ENCODE data around the gene TTC39B. TPM values are rescaled to one million over a fixed set of nuclear protein-coding genes. Genes with fewer than 3 reads are reported as not detected.

The TTC39B gene
- 9.5 and 10.9 TPM in 2 replicates for total RNA-seq (2021; fragmentation: NEBNext Ultra II Directional; extraction: Animal tissue kit (Norgen Biotek cat#: 25700))
- polyA plus RNA-seq (2011; rRNA removed) = 1.3 and 1.6 TPM in 2 replicates
- 2.1 TPM for polyA plus RNA-seq (2011; cell fraction: cytosol; rRNA removed)
- polyA plus RNA-seq (2011; cell fraction: nucleus; rRNA removed) = 3.8 TPM
- polyA plus RNA-seq (2012, experiment 1 of 2) = 4.6 to 7.9 TPM (median 5.3 TPM) in 4 replicates
- polyA plus RNA-seq (2012, experiment 2 of 2) = 0.39 TPM
- polyA plus RNA-seq (2013, experiment 1 of 2) = 4.8 TPM
- polyA plus RNA-seq (2013, experiment 2 of 2) = 5.7 TPM
- 17.7 and 22.7 TPM in 2 replicates for polyA minus RNA-seq (2011; rRNA and poly(A)+ RNA removed)
- 11.2 TPM for polyA minus RNA-seq (2011; cell fraction: cytosol; rRNA and poly(A)+ RNA removed)
- 17.5 TPM for polyA minus RNA-seq (2011; cell fraction: nucleus; rRNA and poly(A)+ RNA removed)
- long read RNA-seq, experiment 1, full-length matches to known transcripts = 2 of 8 reads
- long read RNA-seq, experiment 1, partial matches to known transcripts = 3 of 8 reads
- long read RNA-seq, experiment 1, other reads (novel, unspliced or antisense) = 3 of 8 reads
- long read RNA-seq, experiment 2, full-length matches to known transcripts = 7 of 19 reads
- long read RNA-seq, experiment 2, partial matches to known transcripts = 7 of 19 reads
- long read RNA-seq, experiment 2, other reads (novel, unspliced or antisense) = 5 of 19 reads

DNA sequence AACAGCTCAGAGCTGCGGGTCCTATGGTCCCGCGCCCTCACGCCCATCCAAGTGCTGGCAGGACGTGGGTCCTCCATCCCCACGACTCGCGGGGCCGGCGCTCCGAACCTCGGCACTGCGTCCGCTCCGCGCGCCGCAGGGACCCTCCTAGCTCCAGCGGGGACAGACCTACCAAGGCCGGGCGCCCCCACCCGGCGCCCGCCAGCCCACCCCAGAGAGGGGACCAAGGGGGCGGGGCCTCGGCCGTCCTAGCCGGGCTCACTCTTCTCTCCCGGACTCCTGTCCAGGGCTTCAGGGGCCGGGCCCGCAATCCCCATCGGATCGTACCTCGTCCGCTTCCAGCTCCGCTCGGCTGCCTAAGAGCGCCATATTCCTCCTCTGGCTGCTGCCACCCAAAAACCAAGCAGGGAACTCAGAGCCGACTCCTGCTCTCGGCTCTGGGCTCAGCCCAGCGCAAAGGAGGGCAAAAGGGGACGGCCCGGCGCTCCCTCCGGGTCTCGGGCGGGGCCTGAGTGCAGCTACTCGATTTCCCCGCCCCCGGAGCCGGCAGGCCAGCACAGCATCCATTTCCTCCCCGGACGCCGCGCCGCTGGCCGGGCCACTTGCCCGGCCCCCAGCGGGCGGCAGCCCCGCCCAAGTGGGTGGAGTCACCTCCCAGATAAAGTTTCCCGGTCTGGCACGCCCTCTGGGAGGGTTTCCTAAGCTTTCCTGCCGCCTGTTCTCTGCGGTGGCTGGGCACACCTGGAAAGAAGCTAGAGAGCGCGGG lies at the start of gene TTC39B:
Gene TTC39B (minus strand): TSS at position 460 of the 766 bp plus-strand sequence. CDS start 91 bp downstream, at position 369.
- H2BK120ac ChIP-seq (replicated peaks; ENCODE audit: low read depth, low read length) = no peak within 1 kb of the TSS
- H3K9ac ChIP-seq (replicated peaks in 1 of 4; ENCODE audit: extremely low read depth in 1 of 4, low read depth in 3 of 4, low read length in 3 of 4) = peak within 1 kb of the TSS; percentile 10 to 61 (median 54)
- H3K14ac ChIP-seq (ENCODE audit: insufficient read length) = no peak within 1 kb of the TSS
- no peak within 1 kb of the TSS for H2BK20ac ChIP-seq (ENCODE audit: low read length)
- H3K4me1 ChIP-seq (replicated peaks in 1 of 4; ENCODE audit: control insufficient read depth in 3 of 4, insufficient read depth in 4 of 4, low read length in 3 of 4) = peaks cover 0 to 7% (median 0%) of the 10 kb centered on the region in 4 experiments; a peak in 2 of 7 replicates
- POLR2A ChIA-PET (ENCODE audit: partially characterized antibody) = interaction anchor here (0.6 to 2.8 kb wide), 10 partner anchors 9 to 302 kb away, joined by 3 to 8 read pairs (median 3); no protein-coding TSS in a partner anchor
- no peaks in the 10 kb centered on the region for H3K27me3 ChIP-seq (replicated peaks in 1 of 4; ENCODE audit: control insufficient read depth in 3 of 4, extremely low read depth in 1 of 4, insufficient read depth in 3 of 4, low read length in 3 of 4)
- no peaks in the 10 kb centered on the region for H3K36me3 ChIP-seq (ENCODE audit: control insufficient read depth in 2 of 4, insufficient read depth in 4 of 4, low read length in 3 of 4)
- H3K23ac ChIP-seq (ENCODE audit: insufficient read length) = no peak within 1 kb of the TSS
- peak; percentile 82 to 98 for DNase-seq (ENCODE audit: low read depth in 1 of 2, low spot score in 2 of 2)
- WGBS, 2 experiments (ENCODE audit: extremely low coverage in 1 of 2, insufficient coverage in 1 of 2, insufficient read length in 1 of 2, insufficient replicate concordance in 2 of 2, low coverage in 1 of 2, low lambda C conversion rate in 2 of 2, missing lambda C conversion rate in 1 of 2) = 1% methylated on average over 44 of the region's 67 CpGs; no CpG with 5 or more reads in 1 of the 2 experiments
- H2BK5ac ChIP-seq (ENCODE audit: low read depth, low read length) = peak within 1 kb of the TSS; percentile 37
- H3K27ac ChIP-seq (ENCODE audit: low read depth, low read length) = peak within 1 kb of the TSS; percentile 37; the same call in 1 of the 2 replicates
- peak within 1 kb of the TSS; percentile 80 for H3K18ac ChIP-seq (ENCODE audit: extremely low read depth, low read length)
- H3K79me2 ChIP-seq (ENCODE audit: control insufficient read depth in 1 of 2, insufficient read depth in 2 of 2, low read length in 2 of 2) = no peaks in the 10 kb centered on the region; a peak in 1 of 4 replicates
- no peak within 1 kb of the TSS; the same call in none of the 2 replicates for H2BK12ac ChIP-seq (ENCODE audit: low read depth, low read length)
- H3K23me2 ChIP-seq (ENCODE audit: low read depth, low read length) = peaks cover 9% of the 10 kb centered on the region
- H3K4me2 ChIP-seq (ENCODE audit: insufficient read depth in 1 of 2, low read depth in 2 of 2, low read length in 2 of 2) = peak within 1 kb of the TSS; percentile 82 to 87
- peak within 1 kb of the TSS; percentile 61 for H4K5ac ChIP-seq (ENCODE audit: insufficient read length, low read depth, low read length)
- CTCF ChIA-PET (ENCODE audit: partially characterized antibody) = interaction anchor here (0.9 to 1.9 kb wide), 5 partner anchors 23 to 109 kb away, joined by 3 to 7 read pairs (median 3); no protein-coding TSS in a partner anchor
- H3K4ac ChIP-seq (replicated peaks; ENCODE audit: insufficient read length, low read depth, low read length) = no peak within 1 kb of the TSS
- H3K79me1 ChIP-seq (ENCODE audit: low read depth, low read length) = no peaks in the 10 kb centered on the region
- no peak within 1 kb of the TSS for H3K56ac ChIP-seq (replicated peaks; ENCODE audit: insufficient read length, low read depth, low read length)
- H2AK5ac ChIP-seq (ENCODE audit: low read depth, low read length) = no peak within 1 kb of the TSS; the same call in 1 of the 2 replicates
- H2BK15ac ChIP-seq (ENCODE audit: low read length) = no peak within 1 kb of the TSS; the same call in 1 of the 2 replicates
- H4K91ac ChIP-seq (replicated peaks; ENCODE audit: insufficient read length, low read length) = peak within 1 kb of the TSS; percentile 39
- peak within 1 kb of the TSS; percentile 46; the same call in 1 of the 2 replicates for H4K8ac ChIP-seq (ENCODE audit: extremely low read depth, insufficient read depth, low read length)
- H4K20me1 ChIP-seq (replicated peaks in 1 of 2; ENCODE audit: control insufficient read depth in 1 of 2, insufficient read depth in 2 of 2, low read length in 2 of 2) = no peaks in the 10 kb centered on the region
- FAIRE-seq = no peak
- H3K9me3 ChIP-seq (ENCODE audit: insufficient read depth in 2 of 2, low read depth in 1 of 2, low read length in 1 of 2) = no peaks in the 10 kb centered on the region
- H3K4me3 ChIP-seq (ENCODE audit: extremely low read depth in 1 of 4, insufficient read depth in 2 of 4, low read depth in 3 of 4, low read length in 4 of 4) = peak within 1 kb of the TSS; percentile 76 to 89 (median 80)
- peak within 1 kb of the TSS; percentile 92; the same call in 1 of the 2 replicates for H2AFZ ChIP-seq (ENCODE audit: low read length)
- TF ChIP-seq TAF1 (IDR thresholded peaks at IDR 0.05; ENCODE audit: low read depth, low read length) (peak; percentile 42; the same call in 1 of the 2 replicates), SP2 (IDR thresholded peaks at IDR 0.05; ENCODE audit: low read length) (no peak), EZH2 (IDR thresholded peaks at IDR 0.05; ENCODE audit: low read depth, low read length, severe bottlenecking) (no peak), HDAC2 (IDR thresholded peaks at IDR 0.05; ENCODE audit: borderline replicate concordance in 1 of 2, low read depth in 2 of 2, low read length in 2 of 2) (no peak), RFX5 (IDR thresholded peaks at IDR 0.05; ENCODE audit: borderline replicate concordance, low read depth, low read length) (no peak), HDAC6 (IDR thresholded peaks at IDR 0.05; ENCODE audit: low read depth, low read length) (no peak), ZNF274 (IDR thresholded peaks at IDR 0.05; ENCODE audit: borderline replicate concordance, extremely low read depth, low read length) (no peak), POLR2A (IDR thresholded peaks at IDR 0.05; ENCODE audit: control extremely low read depth in 1 of 2, low read depth in 2 of 2, low read length in 2 of 2) (peak in 1 of 2 experiments; percentile 72; a peak in 2 of 3 replicates)

Data from H1 (cell line).